Epithelial cell of esophagus (primary cell): ENCODE measurements around the gene GABRR3.

Experiments
- DNase-seq: peaks from one replicate; pipeline ENCODE4 v3.0.0; 2010; ENCODE audit warnings: low read depth
- H3K4me3 ChIP-seq: 2 replicates; pipeline ENCODE4 v1.5.1; 2011; ENCODE audit warnings: mild to moderate bottlenecking, low read length, control low read depth
- TF ChIP-seq, protein P1 (sequence below): IDR thresholded peaks from 2 replicates; pipeline ENCODE4 v1.5.1; 2011; ENCODE audit warnings: low read depth, mild to moderate bottlenecking, low read length, control low read depth, inconsistent platforms; ENCODE audit not compliant: insufficient read depth; ENCODE audit errors: missing control alignments

GABRR3 gene

DNA sequence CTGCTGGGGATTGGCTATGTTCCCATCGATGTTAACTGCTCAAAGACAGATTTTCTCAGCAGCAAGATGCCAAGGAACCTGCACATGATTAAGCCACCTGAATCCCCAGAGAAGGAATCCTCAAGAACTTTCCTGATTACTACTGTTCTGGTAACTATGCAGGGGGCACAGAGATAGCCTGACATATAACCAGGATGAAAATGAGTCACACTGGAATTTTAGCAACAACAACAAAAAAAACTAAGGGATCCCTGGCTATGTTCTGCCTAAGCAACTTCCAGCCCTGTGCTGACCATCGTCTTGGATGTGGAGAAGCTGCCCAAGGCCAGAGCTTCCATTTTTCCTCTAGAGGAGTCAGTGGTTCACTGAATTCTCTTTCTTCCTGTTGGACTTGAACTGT is 76.7 kb downstream of the GABRR3 start:
- TF ChIP-seq, protein P1, sequence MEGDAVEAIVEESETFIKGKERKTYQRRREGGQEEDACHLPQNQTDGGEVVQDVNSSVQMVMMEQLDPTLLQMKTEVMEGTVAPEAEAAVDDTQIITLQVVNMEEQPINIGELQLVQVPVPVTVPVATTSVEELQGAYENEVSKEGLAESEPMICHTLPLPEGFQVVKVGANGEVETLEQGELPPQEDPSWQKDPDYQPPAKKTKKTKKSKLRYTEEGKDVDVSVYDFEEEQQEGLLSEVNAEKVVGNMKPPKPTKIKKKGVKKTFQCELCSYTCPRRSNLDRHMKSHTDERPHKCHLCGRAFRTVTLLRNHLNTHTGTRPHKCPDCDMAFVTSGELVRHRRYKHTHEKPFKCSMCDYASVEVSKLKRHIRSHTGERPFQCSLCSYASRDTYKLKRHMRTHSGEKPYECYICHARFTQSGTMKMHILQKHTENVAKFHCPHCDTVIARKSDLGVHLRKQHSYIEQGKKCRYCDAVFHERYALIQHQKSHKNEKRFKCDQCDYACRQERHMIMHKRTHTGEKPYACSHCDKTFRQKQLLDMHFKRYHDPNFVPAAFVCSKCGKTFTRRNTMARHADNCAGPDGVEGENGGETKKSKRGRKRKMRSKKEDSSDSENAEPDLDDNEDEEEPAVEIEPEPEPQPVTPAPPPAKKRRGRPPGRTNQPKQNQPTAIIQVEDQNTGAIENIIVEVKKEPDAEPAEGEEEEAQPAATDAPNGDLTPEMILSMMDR = no peak
- H3K4me3 ChIP-seq = no peak overlapping the region
- no peak for DNase-seq

- DNase-seq = no peak
- H3K4me3 ChIP-seq = no peak overlapping the region
- TF ChIP-seq, protein P1 = no peak
Observed at GRCh38 chr3:97957617-97958311, 77.4 kb downstream of the GABRR3 start.

DNA sequence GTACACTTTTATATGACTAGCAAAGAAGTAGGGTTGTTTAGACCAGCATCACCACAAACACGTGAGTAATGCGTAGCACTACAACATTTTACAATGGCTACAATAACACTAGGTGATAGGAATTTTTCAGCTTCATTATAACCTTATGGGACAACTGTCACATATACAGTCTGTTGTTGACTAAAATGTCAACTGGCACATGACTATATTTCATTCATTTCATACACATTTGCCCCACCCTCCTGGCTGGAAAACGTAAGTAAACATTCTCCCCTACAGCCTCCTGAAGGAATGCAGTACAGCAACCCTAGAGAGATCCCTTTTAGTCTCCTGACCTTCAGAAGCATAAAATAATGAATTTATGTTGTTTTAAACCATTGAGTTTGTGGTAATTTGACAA is 79.1 kb downstream of the GABRR3 start:
- DNase-seq = no peak
- TF ChIP-seq, protein P1 = no peak
- H3K4me3 ChIP-seq = no peak overlapping the region

DNA sequence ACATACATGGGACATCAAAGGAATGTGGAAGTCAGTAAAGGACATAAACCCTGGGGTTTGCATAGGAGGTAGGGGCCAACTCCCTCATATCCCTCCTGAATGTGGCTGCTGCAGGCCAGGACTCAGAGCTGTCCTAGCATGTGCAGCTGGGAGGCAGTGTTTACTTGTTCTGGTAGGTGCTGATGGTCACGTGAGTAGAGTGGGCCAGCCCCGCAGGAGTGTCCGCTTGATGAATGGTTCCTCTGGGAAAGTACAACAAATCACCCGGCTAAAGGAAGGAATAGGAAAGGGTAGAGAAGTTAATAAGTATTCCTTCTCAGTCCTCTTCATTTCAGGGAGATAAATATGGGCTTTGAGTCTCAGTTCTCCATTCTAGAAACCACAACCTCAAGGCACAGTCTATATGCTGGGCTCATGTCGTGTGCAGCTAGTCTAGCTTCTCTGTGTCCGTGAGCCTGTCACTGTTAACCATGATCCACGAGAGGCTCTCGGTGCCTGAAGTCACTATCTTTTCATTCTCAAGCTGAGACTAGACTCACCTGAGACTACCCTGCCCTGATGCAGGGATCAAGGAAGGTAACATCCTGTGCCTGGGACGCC is 80.8 kb downstream of the GABRR3 start:
- DNase-seq = no peak
- H3K4me3 ChIP-seq = no peak overlapping the region
- TF ChIP-seq, protein P1 = no peak

- DNase-seq = peak; percentile 88
- TF ChIP-seq, protein P1 = no peak
- H3K4me3 ChIP-seq = no peak overlapping the region
Observed at GRCh38 chr3:97952872-97953271, 82.2 kb downstream of the GABRR3 start.

GRCh38 chr3:97952280-97952679 is 82.8 kb downstream of the GABRR3 start:
- DNase-seq = peak; percentile 51
- TF ChIP-seq, protein P1 = no peak
- H3K4me3 ChIP-seq = no peak overlapping the region

DNA sequence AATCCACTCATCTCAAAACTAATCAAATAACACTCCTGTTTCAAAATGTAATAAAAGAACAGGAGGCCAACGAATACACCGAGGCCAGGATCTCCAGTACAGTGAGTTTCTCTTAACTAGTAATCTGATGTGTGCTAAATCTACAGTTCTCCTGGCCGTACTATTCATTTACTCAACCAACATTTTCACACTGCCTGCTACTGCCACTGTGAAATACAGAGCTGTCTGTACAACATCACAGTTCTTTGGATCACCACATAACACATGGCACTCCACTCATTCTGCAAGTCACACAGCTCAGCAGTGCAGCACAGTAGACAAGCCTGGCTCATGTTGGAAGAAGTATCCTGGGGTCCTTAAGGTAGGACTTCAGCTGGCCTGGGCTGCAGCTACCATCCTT is 84.8 kb downstream of the GABRR3 start:
- TF ChIP-seq, protein P1 = no peak
- H3K4me3 ChIP-seq = no peak overlapping the region

More for the DNA sequence above, 84.8 kb downstream of the GABRR3 start:
- no peak for DNase-seq
